Renal cortex interstitium (tissue), 15 donors: ENCODE data around the gene LINC01488. TPM values are rescaled to one million over a fixed set of nuclear protein-coding genes. Genes with fewer than 3 reads are reported as not detected.

Experiments
- DNase-seq, 11 donors: peaks; one replicate each; pipeline ENCODE4 v3.0.0-alpha.2; 2013; ENCODE audit warnings: low read depth in 9 of 11, low spot score in 4 of 11; ENCODE audit errors: extremely low read depth in 1 of 11
- long read RNA-seq, 16 experiments: transcript quantifications; one replicate each; lab custom pipeline, GENCODE V29; 2026
- polyA plus RNA-seq, 3 donors: library from polyadenylated mRNA; unstranded; fragments of 120-200 nt; gene quantifications; one replicate each; pipeline ENCODE4 v1.2.1, GENCODE V29; 2013; ENCODE audit not compliant: insufficient read length in 3 of 3

The LINC01488 gene
- under 1 TPM; 0.06 to 0.09 (median 0.08) TPM for polyA plus RNA-seq
- long read RNA-seq, donor 1, result 0 reads
- long read RNA-seq, donor 2, result 0 reads
- long read RNA-seq, donor 3, result 0 reads
- long read RNA-seq, donor 4, result 0 reads
- long read RNA-seq, donor 5, result 0 reads
- long read RNA-seq, donor 6, result 0 reads
- long read RNA-seq, donor 7, result 0 reads
- long read RNA-seq, donor 8, result 0 reads
- long read RNA-seq, donor 9, result 0 reads
- long read RNA-seq, donor 10, result 0 reads
- long read RNA-seq, donor 11, result 0 reads
- long read RNA-seq, donor 12, result 0 reads
- long read RNA-seq, donor 13, result 0 reads
- long read RNA-seq, donor 14, result 0 reads
- long read RNA-seq, donor 15, result 0 reads
- long read RNA-seq, donor 16, result 0 reads

- no peak for DNase-seq
These were observed at the start of gene LINC01488 for GRCh38 chr11:69481393-69481844. Gene LINC01488 (plus strand): TSS chr11:69481663.

DNA sequence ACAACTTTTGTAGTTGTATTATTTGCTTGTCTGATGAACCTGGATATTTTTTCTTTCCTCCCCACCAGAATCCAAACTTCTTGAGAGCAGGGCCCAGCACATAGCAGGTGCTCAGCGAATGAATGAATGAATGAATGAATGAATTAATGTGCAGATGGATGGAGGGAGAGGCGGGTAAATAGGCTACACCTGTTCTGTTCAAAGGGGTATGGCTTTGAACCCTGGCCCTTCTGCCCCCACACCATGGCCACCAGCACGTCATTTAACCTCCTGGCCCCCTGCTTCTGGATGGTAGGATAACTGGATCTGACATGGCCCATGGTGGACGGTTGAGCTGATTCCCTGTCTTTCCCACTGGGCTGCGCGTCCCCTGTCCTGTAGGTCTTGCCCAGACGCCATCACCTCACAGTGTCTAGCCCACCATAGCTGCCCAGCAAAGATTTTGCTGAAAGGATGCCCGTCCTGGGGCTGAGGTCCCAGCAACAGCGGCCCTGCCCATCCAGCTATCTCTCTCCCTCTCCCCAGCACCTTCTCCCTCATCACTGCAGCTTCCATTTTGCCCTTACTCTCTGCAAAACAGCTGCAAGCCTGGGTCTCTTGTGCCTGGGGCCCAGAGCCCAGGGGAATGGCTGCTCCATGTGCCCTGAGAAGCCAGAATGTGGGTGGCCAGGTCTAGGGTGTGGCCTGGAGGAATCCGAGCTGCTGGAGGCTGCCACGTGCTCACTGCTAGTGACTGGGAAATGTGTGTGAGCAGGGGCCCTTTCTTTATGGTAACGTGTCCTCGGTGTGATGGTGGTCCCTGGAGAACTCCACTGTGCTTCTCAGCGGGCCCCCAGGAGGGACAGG lies 49.3 kb upstream of the LINC01488 start:
- DNase-seq, result no peak

DNA sequence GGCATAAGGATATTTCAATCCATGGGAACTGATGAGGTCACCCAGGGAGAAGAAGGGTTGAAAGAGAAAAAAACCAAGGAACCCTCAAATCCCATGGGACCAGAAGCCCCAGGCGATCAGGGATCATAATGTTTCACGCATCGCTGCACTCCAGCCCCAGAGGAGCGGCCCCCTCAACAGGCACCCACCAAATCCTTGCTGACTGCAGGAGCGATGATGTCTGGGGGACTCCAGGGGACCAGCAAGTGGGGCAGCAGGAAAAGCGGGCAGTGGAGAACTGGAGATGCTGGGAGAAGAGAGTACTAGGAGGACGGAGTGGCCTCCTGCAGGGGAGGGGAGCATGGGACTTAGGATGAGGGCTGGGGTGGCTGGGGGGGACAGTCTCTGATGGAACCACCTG lies 47.7 kb upstream of the LINC01488 start:
- no peak for DNase-seq

GRCh38 chr11:69434471-69434931 lies 47.0 kb upstream of the LINC01488 start:
- DNase-seq, result no peak

GRCh38 chr11:69435161-69435986 lies 46.1 kb upstream of the LINC01488 start:
- no peak for DNase-seq

- no peak for DNase-seq
These were observed 45.2 kb upstream of the LINC01488 start for GRCh38 chr11:69436041-69436982.

- DNase-seq, result peak in 1 of 11 donors; percentile 60
These were observed 44.2 kb upstream of the LINC01488 start for GRCh38 chr11:69437001-69437875.

GRCh38 chr11:69437876-69438205 lies 43.6 kb upstream of the LINC01488 start:
- DNase-seq, result no peak

- DNase-seq, result no peak
These were observed 43.1 kb upstream of the LINC01488 start for GRCh38 chr11:69438286-69438920.

DNA sequence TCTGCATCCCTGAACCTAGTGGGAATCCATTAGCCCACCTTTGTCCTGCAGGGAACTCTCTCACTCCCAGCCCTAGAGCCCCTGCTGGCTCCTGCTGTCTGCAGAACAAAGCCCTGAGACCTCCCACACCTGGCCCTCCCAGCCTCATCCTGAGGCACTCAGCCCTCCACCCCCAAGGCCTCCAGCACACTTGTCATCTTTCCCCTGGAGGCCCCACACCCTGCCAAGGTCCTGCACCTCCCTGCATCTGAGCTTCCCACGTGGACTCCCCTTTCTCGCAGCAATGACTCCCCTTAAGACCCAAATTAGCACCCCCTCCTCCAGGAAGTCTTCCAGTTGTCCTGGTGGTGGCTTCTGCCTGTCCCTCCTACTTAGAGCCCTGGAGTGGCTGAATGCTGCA lies 42.3 kb upstream of the LINC01488 start:
- no peak for DNase-seq

GRCh38 chr11:69439651-69440464 lies 41.6 kb upstream of the LINC01488 start:
- DNase-seq, result no peak

GRCh38 chr11:69440876-69441275 lies 40.6 kb upstream of the LINC01488 start:
- no peak for DNase-seq

- DNase-seq, result no peak
These were observed 39.3 kb upstream of the LINC01488 start for GRCh38 chr11:69442012-69442806.

GRCh38 chr11:69442807-69443137 lies 38.7 kb upstream of the LINC01488 start:
- DNase-seq, result peak in 3 of 11 donors; percentile 51 to 67 (median 66)

GRCh38 chr11:69443138-69443967 lies 38.1 kb upstream of the LINC01488 start:
- DNase-seq, result peak; percentile 72 to 92 (median 88)
